OCI-LY1 (cell line): Measurements from ENCODE around the gene USP13.

Experiments
- H2AFZ ChIP-seq: fragments of 200-600 bp; sonication (generic), shearing (Covaris generic); 2 replicates; pipeline ENCODE4 v1.6.0; 2014; ENCODE audit warnings: antibody characterized with exemption, mild to moderate bottlenecking, low read length
- H3F3A ChIP-seq: fragments of 200-600 bp; sonication (generic), shearing (Covaris generic); 2 replicates; pipeline ENCODE4 v1.6.0; 2014; ENCODE audit warnings: mild to moderate bottlenecking, antibody characterized with exemption, low read length, moderate library complexity; ENCODE audit not compliant: insufficient read depth
- H3K27ac ChIP-seq: fragments of 200-600 bp; sonication (generic); 2 replicates; pipeline ENCODE4 v1.5.1; 2014; ENCODE audit warnings: low read length, mixed run types, mild to moderate bottlenecking, low read depth; ENCODE audit not compliant: poor library complexity, severe bottlenecking
- H3K27me3 ChIP-seq: fragments of 200-600 bp; sonication (generic); 2 replicates; pipeline ENCODE4 v1.6.0; 2014; ENCODE audit warnings: antibody characterized with exemption, mild to moderate bottlenecking, low read length, moderate library complexity; ENCODE audit not compliant: insufficient read depth
- H3K36me3 ChIP-seq: fragments of 200-600 bp; sonication (generic); 2 replicates; pipeline ENCODE4 v1.6.1; 2014; ENCODE audit warnings: mild to moderate bottlenecking, antibody characterized with exemption, low read length, moderate library complexity, mixed read lengths; ENCODE audit not compliant: insufficient read depth
- H3K4me1 ChIP-seq: fragments of 200-600 bp; sonication (generic); 2 replicates; pipeline ENCODE4 v1.5.1; 2014; ENCODE audit warnings: mild to moderate bottlenecking, low read length, moderate library complexity; ENCODE audit not compliant: insufficient read depth, severe bottlenecking
- H3K4me2 ChIP-seq: fragments of 200-600 bp; sonication (generic), shearing (Covaris generic); 2 replicates; pipeline ENCODE4 v1.6.1; 2014; ENCODE audit warnings: low read length
- H3K4me3 ChIP-seq: fragments of 200-600 bp; sonication (generic); 2 replicates; pipeline ENCODE4 v1.5.1; 2014; ENCODE audit warnings: low read length, low read depth, mild to moderate bottlenecking, mixed read lengths; ENCODE audit not compliant: poor library complexity, severe bottlenecking
- H3K79me2 ChIP-seq: fragments of 200-600 bp; shearing (Covaris generic); 2 replicates; pipeline ENCODE4 v1.6.1; 2016; ENCODE audit warnings: mixed run types, low read length, mixed read lengths; ENCODE audit not compliant: insufficient read depth
- H3K9ac ChIP-seq: fragments of 200-600 bp; sonication (generic), shearing (Covaris generic); 2 replicates; pipeline ENCODE4 v1.6.1; 2014; ENCODE audit warnings: mild to moderate bottlenecking, low read length, mixed read lengths
- H3K9me2 ChIP-seq: fragments of 200-600 bp; sonication (generic), shearing (Covaris generic); 2 replicates; pipeline ENCODE4 v1.6.1; 2014; ENCODE audit warnings: low read depth, mild to moderate bottlenecking, low read length, mixed read lengths
- H3K9me3 ChIP-seq: fragments of 200-600 bp; shearing (Covaris generic); 2 replicates; pipeline ENCODE4 v1.6.1; 2014; ENCODE audit warnings: low read length, mixed read lengths
- H4K20me1 ChIP-seq: fragments of 200-600 bp; sonication (generic), shearing (Covaris generic); 2 replicates; pipeline ENCODE4 v1.6.0; 2016; ENCODE audit warnings: mild to moderate bottlenecking, low read length; ENCODE audit not compliant: insufficient read depth
- CTCF ChIP-seq: fragments of 200-600 bp; sonication (generic), shearing (Covaris generic); IDR thresholded peaks from 2 replicates; pipeline ENCODE4 v1.5.1; 2017; ENCODE audit warnings: mild to moderate bottlenecking, antibody characterized with exemption, low read length, moderate library complexity, mixed read lengths
- EZH2 ChIP-seq: fragments of 200-600 bp; sonication (generic), shearing (Covaris generic); IDR thresholded peaks from 2 replicates; pipeline ENCODE4 v1.8.0; 2017; ENCODE audit warnings: borderline replicate concordance, mixed run types, mild to moderate bottlenecking, antibody characterized with exemption, low read length, moderate library complexity, mixed read lengths

USP13 gene

GRCh38 chr3:179797192-179797591 lies 144.4 kb downstream of the USP13 start:
- H3F3A ChIP-seq: no peaks in the 10 kb centered on the region
- no peak overlapping the region for H3K27ac ChIP-seq
- H3K4me2 ChIP-seq: no peak overlapping the region
- H2AFZ ChIP-seq: no peak overlapping the region
- no peaks in the 10 kb centered on the region for H3K9me2 ChIP-seq
- no peak overlapping the region for H3K9ac ChIP-seq
- H3K27me3 ChIP-seq: no peaks in the 10 kb centered on the region
- H3K36me3 ChIP-seq: no peaks in the 10 kb centered on the region
- H3K9me3 ChIP-seq: no peaks in the 10 kb centered on the region
- H3K4me3 ChIP-seq: no peak overlapping the region
- no peaks in the 10 kb centered on the region for H3K79me2 ChIP-seq
- peaks cover 19% of the 10 kb centered on the region for H3K4me1 ChIP-seq
- no peaks in the 10 kb centered on the region for H4K20me1 ChIP-seq
- TF ChIP-seq EZH2 (no peak), CTCF (no peak)

GRCh38 chr3:179801263-179801662 lies 148.4 kb downstream of the USP13 start:
- no peaks in the 10 kb centered on the region for H3F3A ChIP-seq
- no peaks in the 10 kb centered on the region for H3K36me3 ChIP-seq
- H3K27ac ChIP-seq: no peak overlapping the region
- no peaks in the 10 kb centered on the region for H3K9me2 ChIP-seq
- H2AFZ ChIP-seq: no peak overlapping the region
- no peak overlapping the region for H3K9ac ChIP-seq
- TF ChIP-seq EZH2 (no peak), CTCF (no peak)
- H3K4me2 ChIP-seq: no peak overlapping the region
- H3K9me3 ChIP-seq: no peaks in the 10 kb centered on the region
- no peaks in the 10 kb centered on the region for H4K20me1 ChIP-seq
- H3K79me2 ChIP-seq: no peaks in the 10 kb centered on the region
- H3K27me3 ChIP-seq: no peaks in the 10 kb centered on the region
- no peak overlapping the region for H3K4me3 ChIP-seq
- H3K4me1 ChIP-seq: peaks cover 35% of the 10 kb centered on the region

- no peak overlapping the region for H3K4me2 ChIP-seq
- TF ChIP-seq EZH2: no peak
- no peak for TF ChIP-seq CTCF
- no peak overlapping the region for H2AFZ ChIP-seq
Measured at GRCh38 chr3:179801856-179802255, 149.0 kb downstream of the USP13 start.

More at GRCh38 chr3:179801856-179802255, 149.0 kb downstream of the USP13 start:
- no peaks in the 10 kb centered on the region for H3K9me2 ChIP-seq
- H3K36me3 ChIP-seq: no peaks in the 10 kb centered on the region
- H3K4me3 ChIP-seq: no peak overlapping the region
- peaks cover 30% of the 10 kb centered on the region for H3K4me1 ChIP-seq
- H3K9ac ChIP-seq: no peak overlapping the region
- H4K20me1 ChIP-seq: no peaks in the 10 kb centered on the region
- no peaks in the 10 kb centered on the region for H3K79me2 ChIP-seq
- H3F3A ChIP-seq: no peaks in the 10 kb centered on the region
- no peaks in the 10 kb centered on the region for H3K9me3 ChIP-seq
- H3K27ac ChIP-seq: no peak overlapping the region
- no peaks in the 10 kb centered on the region for H3K27me3 ChIP-seq
